Measurements from ENCODE around the gene PCAT6. TPM values are rescaled to one million over a fixed set of nuclear protein-coding genes. Genes with fewer than 3 reads are reported as not detected.

PCAT6 gene
- total and polyA plus RNA-seq, 2 donors (not counting 1 experiment from before 2014, with no cell fraction given): 1.1 to 1.6 TPM

GRCh38 chr1:202805886-202806844 lies 4.6 kb upstream of the PCAT6 start:
- intact Hi-C loops (cut with micrococcal nuclease): no loop called here
- Histone ChIP-seq H2AFZ (ENCODE audit: insufficient read depth, low read depth, low read length, poor library complexity, severe bottlenecking) (peak overlapping the region; percentile 82), H3K79me2 (ENCODE audit: control insufficient read depth, insufficient read depth, low read length) (peaks cover 74% of the 10 kb centered on the region), H4K20me1 (ENCODE audit: control insufficient read depth, insufficient read depth, low read length, poor library complexity, severe bottlenecking) (peaks cover 24% of the 10 kb centered on the region), H3K4me1 (ENCODE audit: control insufficient read depth in 2 of 2, insufficient read depth in 2 of 2, low read length in 2 of 2) (peaks cover 27 to 28% of the 10 kb centered on the region in 2 donors), H3K36me3 (replicated peaks in 1 of 2; ENCODE audit: control extremely low read depth in 1 of 2, control insufficient read depth in 1 of 2, extremely low read depth in 1 of 2, insufficient read depth in 2 of 2, low read length in 1 of 2) (no peaks in the 10 kb centered on the region), H3K27me3 (replicated peaks in 1 of 4; ENCODE audit: control extremely low read depth in 1 of 4, control insufficient read depth in 3 of 4, insufficient read depth in 4 of 4, low read length in 3 of 4) (peaks cover 0 to 2% (median 0%) of the 10 kb centered on the region in 4 experiments), H3K9ac (ENCODE audit: low read length) (peak overlapping the region; percentile 79), H3K27ac (ENCODE audit: low read length in 2 of 2) (peak overlapping the region; percentile 31 to 77), H3K4me3 (ENCODE audit: control extremely low read depth in 1 of 5, extremely low read depth in 1 of 5, insufficient read depth in 1 of 5, low read depth in 2 of 5, low read length in 4 of 5) (peak overlapping the region; percentile 58 to 85 (median 65)), H3K4me2 (replicated peaks; ENCODE audit: low read depth, low read length, poor library complexity, severe bottlenecking) (peak overlapping the region; percentile 77), H3K9me3 (ENCODE audit: control extremely low read depth in 1 of 3, control insufficient read depth in 2 of 3, insufficient read depth in 1 of 3, low read length in 2 of 3) (peaks cover 0 to under 1% (median 0%) of the 10 kb centered on the region in 3 donors)
- ChIA-PET POLR2A (interaction anchor here (1.0 kb wide), 1 partner anchor 1059 kb away, joined by 5 read pairs; no protein-coding TSS in a partner anchor), CTCF (interaction anchor here (0.5 to 1.2 kb wide), 3 partner anchors 33 to 86 kb away, joined by 3 to 6 read pairs (median 3); no protein-coding TSS in a partner anchor)
- peak overlapping the region; percentile 88 for H3K4me3 Mint-ChIP-seq
- H3K27me3 Mint-ChIP-seq: no peaks in the 10 kb centered on the region
- peak overlapping the region; percentile 70 for H3K27ac Mint-ChIP-seq
- H3K4me1 Mint-ChIP-seq: peaks cover 51% of the 10 kb centered on the region
- DNase-seq (peak; percentile 35), ATAC-seq (ENCODE audit: low read depth) (no peak)
- WGBS (ENCODE audit: insufficient coverage): 43% methylated on average over 3 of the region's 7 CpGs
- H3K9me3 Mint-ChIP-seq (ENCODE audit: insufficient read depth): no peaks in the 10 kb centered on the region
- TF ChIP-seq EZH2 (IDR thresholded peaks at IDR 0.05; ENCODE audit: borderline replicate concordance, insufficient read depth, low read depth, low read length, poor library complexity, severe bottlenecking): no peak
- no peak for TF ChIP-seq CTCF (IDR thresholded peaks at IDR 0.05)
